Activated CD8-positive, alpha-beta T cell treated with anti-CD3 and anti-CD28 coated beads, Interleukin-2, amount 10 ng/mL, durations not matched to agents 7 days and 5 days (primary cell): Measurements from ENCODE around the gene PNPLA3. TPM values are rescaled to one million over a fixed set of nuclear protein-coding genes. Genes with fewer than 3 reads are reported as not detected.
"Not testable (repeated sequence)": the region's sequence is repeated elsewhere in the genome, so short reads cannot be mapped to it uniquely, and the experiment has no call there.

Experiments
- ATAC-seq: fragments of 150-1000 bp; cut with Tn5 transposase; one replicate; pipeline ENCODE4 v1.10.0; 2021; ENCODE audit warnings: moderate library complexity
- CTCF ChIA-PET: fragments of 350-600 bp; sonication (Branson Sonifier 250); formaldehyde crosslinking; loops from one replicate; lab custom pipeline; 2021; ENCODE audit warnings: antibody characterized with exemption; lab: Charles Lee
- POLR2A ChIA-PET: fragments of 350-600 bp; sonication (Branson Sonifier 250); formaldehyde crosslinking; loops from one replicate; lab custom pipeline; 2021; ENCODE audit warnings: antibody characterized with exemption; lab: Charles Lee
- DNase-seq: peaks from one replicate; pipeline ENCODE4 v3.0.0-alpha.2; 2020
- H3K27ac Mint-ChIP-seq: one replicate; pipeline ENCODE4 v1.8.0; 2021; ENCODE audit warnings: mild to moderate bottlenecking, mixed read lengths
- H3K27me3 Mint-ChIP-seq: one replicate; pipeline ENCODE4 v1.8.0; 2021; ENCODE audit warnings: low read depth, mixed read lengths
- H3K36me3 Mint-ChIP-seq: one replicate; pipeline ENCODE4 v1.8.0; 2021; ENCODE audit warnings: low read depth, mixed read lengths
- H3K4me1 Mint-ChIP-seq: one replicate; pipeline ENCODE4 v1.8.0; 2021; ENCODE audit warnings: low read depth, mixed read lengths
- H3K4me3 Mint-ChIP-seq: one replicate; pipeline ENCODE4 v1.8.0; 2021; ENCODE audit warnings: mild to moderate bottlenecking, mixed read lengths
- H3K9me3 Mint-ChIP-seq: one replicate; pipeline ENCODE4 v1.8.0; 2022; ENCODE audit warnings: mixed read lengths; ENCODE audit not compliant: insufficient read depth
- total RNA-seq, 2 experiments: library from RNA; stranded (reverse); gene quantifications; one replicate each; pipeline ENCODE4 v1.2.3, GENCODE V29; 2021

PNPLA3 gene
- total RNA-seq, 2 experiments from 2014 or later = 0.13 TPM; not detected in 1

DNA sequence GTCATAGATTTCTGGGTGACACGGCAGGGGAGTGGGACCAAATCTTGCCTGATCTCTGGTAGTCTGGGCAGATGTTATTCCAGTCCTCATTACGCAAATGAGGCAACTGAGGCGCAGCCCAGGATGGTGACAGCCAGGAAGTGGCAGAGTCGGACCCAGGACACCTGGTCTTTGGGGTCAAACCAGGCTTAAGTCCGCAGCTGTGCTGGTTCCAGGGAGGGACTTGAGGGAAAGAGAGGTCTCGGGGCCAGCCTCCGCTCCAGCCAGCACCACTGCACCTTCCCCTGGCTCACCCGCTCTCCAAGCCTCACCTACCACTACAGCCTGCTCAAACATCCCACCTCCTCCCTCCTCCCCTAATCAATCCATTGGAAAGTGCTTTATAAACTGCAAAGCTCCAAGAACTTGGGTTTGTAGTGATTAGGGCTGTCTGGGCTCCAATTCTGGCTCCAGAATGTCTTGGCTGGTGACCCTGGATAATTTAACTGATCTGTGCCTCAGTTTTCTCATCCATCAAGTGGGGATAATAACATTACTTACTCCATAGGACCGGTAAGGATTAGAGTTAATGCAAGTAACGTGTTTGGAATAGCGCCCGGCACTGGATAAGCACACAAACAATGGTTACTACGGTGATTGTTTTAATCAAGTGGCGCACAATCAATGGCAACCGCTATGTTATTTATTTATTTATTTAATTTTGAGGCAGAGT is 31.3 kb upstream of the PNPLA3 start:
- Mint-ChIP-seq H3K36me3 (no peaks in the 10 kb centered on the region), H3K27me3 (peaks cover 23% of the 10 kb centered on the region), H3K27ac (no peak overlapping the region), H3K9me3 (no peaks in the 10 kb centered on the region), H3K4me3 (no peak overlapping the region), H3K4me1 (peaks cover 2% of the 10 kb centered on the region)
- ChIA-PET POLR2A (no interaction called here), CTCF (interaction anchor here (0.8 to 1.7 kb wide), 2 partner anchors 9 kb away, joined by 3 to 5 read pairs; no protein-coding TSS in a partner anchor)
- ATAC-seq = no peak
- DNase-seq = no peak

GRCh38 chr22:43893266-43893665 is 30.3 kb upstream of the PNPLA3 start:
- ATAC-seq = no peak
- CTCF ChIA-PET = interaction anchor here (0.8 kb wide), 1 partner anchor 10 kb away, joined by 3 read pairs; no protein-coding TSS in a partner anchor
- Mint-ChIP-seq H3K9me3 (no peaks in the 10 kb centered on the region), H3K4me3 (no peak overlapping the region), H3K36me3 (no peaks in the 10 kb centered on the region), H3K27me3 (peaks cover 23% of the 10 kb centered on the region), H3K4me1 (peaks cover 2% of the 10 kb centered on the region), H3K27ac (no peak overlapping the region)
- POLR2A ChIA-PET = no interaction called here
- no peak for DNase-seq

DNA sequence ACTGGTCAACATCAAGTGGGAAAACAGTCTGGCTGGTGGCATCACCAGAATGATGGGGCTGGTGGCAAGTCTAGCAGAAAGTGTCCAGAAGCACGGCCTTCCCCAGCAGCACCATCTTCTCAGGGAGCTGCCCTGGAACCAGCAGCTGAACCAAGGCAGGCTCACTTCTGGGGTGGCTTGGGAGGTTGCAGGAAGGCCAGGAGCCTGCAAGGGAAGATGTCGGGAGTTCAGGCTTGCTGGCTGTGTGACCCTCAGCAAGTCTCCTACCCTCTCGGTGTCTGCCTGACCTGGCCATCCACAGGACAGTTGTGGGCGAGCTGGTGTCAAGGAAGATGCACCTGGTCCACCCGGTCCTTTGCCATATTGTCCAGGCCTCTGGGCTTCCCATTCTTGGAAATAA is 29.5 kb upstream of the PNPLA3 start:
- CTCF ChIA-PET = interaction anchor here (1.7 kb wide), 1 partner anchor 9 kb away, joined by 4 read pairs; no protein-coding TSS in a partner anchor

DNA sequence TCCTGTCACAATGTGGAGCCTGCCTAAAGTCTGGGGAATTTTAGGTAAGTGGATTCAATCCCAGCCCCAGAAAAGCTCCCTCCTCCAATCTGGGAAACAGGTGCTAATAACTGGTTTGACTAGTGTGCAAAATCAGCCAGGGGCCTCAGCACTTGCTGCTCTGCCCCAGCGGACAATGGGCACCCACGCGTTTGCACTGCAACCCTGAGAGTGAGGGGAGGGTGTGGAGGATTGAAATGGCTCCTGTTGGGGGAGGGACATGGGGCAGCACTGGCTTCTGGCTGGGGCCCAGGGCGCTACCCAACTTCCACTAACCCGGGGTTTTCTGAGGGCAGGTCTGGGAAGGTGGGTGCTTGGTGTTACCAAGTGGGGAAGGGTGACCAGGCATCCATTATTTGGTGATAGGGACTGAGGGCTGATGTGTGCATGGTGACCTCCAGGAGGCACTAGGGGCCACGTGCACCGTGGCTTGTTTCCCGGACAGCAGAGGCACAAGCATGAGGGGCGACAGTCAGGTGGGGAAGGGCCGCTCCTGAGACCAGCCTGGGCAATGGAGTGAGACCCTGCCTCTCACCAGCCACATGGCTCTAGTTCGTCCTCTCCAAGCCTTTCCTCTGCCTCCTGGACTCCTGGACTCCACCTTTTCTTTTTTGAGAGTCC is 27.5 kb upstream of the PNPLA3 start:
- H3K9me3 Mint-ChIP-seq = no peaks in the 10 kb centered on the region
- H3K4me1 Mint-ChIP-seq = peaks cover 2% of the 10 kb centered on the region
- DNase-seq (no peak), ATAC-seq (no peak)
- POLR2A ChIA-PET = no interaction called here
- CTCF ChIA-PET = no interaction called here
- H3K36me3 Mint-ChIP-seq = no peaks in the 10 kb centered on the region
- H3K27me3 Mint-ChIP-seq = peaks cover 12% of the 10 kb centered on the region
- no peak overlapping the region for H3K27ac Mint-ChIP-seq
- no peak overlapping the region for H3K4me3 Mint-ChIP-seq

More for the DNA sequence above, 29.5 kb upstream of the PNPLA3 start:
- H3K27me3 Mint-ChIP-seq = peaks cover 19% of the 10 kb centered on the region
- DNase-seq (no peak), ATAC-seq (no peak)
- POLR2A ChIA-PET = no interaction called here
- H3K4me1 Mint-ChIP-seq = peaks cover 2% of the 10 kb centered on the region
- no peak overlapping the region for H3K27ac Mint-ChIP-seq
- H3K4me3 Mint-ChIP-seq = no peak overlapping the region
- H3K9me3 Mint-ChIP-seq = no peaks in the 10 kb centered on the region
- H3K36me3 Mint-ChIP-seq = no peaks in the 10 kb centered on the region

DNA sequence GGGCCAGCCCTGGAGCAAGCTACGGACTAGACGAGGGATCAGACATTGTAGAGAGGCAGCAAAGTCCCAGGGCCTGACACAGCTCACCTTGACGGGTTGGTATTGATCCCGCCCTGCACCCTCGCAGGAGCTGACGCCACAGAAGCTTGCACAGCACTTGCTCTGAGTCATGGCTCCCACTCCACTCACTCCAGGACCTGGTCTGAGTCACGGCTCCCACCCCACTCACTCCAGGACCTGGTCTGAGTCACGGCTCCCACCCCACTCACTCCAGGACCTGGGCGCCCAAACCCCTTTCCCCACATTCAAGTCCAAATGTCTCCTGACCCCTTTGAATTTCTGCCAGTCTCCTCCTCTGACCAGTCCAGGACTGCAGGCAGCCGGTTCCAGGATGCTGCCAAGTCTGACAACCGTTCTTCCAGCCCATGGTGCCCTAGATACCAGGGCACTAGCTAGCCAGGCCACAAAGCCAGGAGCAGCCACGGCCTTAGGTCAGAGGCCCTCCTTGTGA is 25.8 kb upstream of the PNPLA3 start:
- DNase-seq (no peak), ATAC-seq (no peak)
- H3K27ac Mint-ChIP-seq = no peak overlapping the region
- CTCF ChIA-PET = interaction anchor here (0.7 to 2.6 kb wide), 4 partner anchors 13 to 48 kb away, joined by 3 to 10 read pairs (median 6); no protein-coding TSS in a partner anchor
- no peaks in the 10 kb centered on the region for H3K36me3 Mint-ChIP-seq
- H3K4me3 Mint-ChIP-seq = no peak overlapping the region
- POLR2A ChIA-PET = no interaction called here
- peaks cover 3% of the 10 kb centered on the region for H3K27me3 Mint-ChIP-seq
- no peaks in the 10 kb centered on the region for H3K9me3 Mint-ChIP-seq
- no peaks in the 10 kb centered on the region for H3K4me1 Mint-ChIP-seq

GRCh38 chr22:43900206-43900605 is 23.4 kb upstream of the PNPLA3 start:
- no peaks in the 10 kb centered on the region for H3K36me3 Mint-ChIP-seq
- H3K4me1 Mint-ChIP-seq = no peaks in the 10 kb centered on the region
- ChIA-PET CTCF (interaction anchor here (1.8 to 2.6 kb wide), 3 partner anchors 14 to 17 kb away, joined by 6 to 9 read pairs (median 8); no protein-coding TSS in a partner anchor), POLR2A (no interaction called here)
- H3K4me3 Mint-ChIP-seq = no peak overlapping the region
- H3K27me3 Mint-ChIP-seq = peaks cover 3% of the 10 kb centered on the region
- ATAC-seq (no peak), DNase-seq (no peak)
- no peak overlapping the region for H3K27ac Mint-ChIP-seq
- no peaks in the 10 kb centered on the region for H3K9me3 Mint-ChIP-seq

DNA sequence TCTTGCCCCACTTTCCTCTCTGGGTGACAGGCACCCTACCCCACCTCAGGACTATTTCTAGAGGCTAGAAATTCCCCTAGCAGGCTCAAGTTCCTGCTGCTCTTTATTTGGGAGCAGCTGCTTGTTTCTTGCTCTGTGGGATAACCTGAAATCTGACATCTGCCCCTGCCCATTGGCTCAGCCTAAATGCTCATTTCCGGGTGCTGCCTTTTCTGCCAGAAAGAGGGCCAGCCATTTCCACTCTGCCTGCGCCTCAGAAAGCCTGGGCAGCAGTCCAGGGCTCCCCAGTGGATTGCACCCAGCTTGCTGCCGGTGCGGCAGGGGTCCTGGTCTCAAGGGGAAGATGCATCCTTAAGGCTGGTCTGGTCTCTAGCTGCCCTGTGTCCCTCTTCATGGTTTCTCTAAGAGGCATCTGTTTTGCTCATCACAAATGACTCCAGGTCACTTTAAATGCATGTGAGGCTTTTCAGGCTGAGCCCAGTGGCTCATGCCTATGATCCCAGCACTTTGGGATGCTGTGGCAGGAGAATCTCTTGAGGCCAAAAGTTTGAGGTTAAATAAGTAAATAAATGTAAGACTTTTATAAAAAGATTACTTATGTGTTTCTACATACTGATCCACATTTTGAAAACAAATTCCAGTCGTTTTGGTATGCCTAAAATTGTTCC is 21.5 kb upstream of the PNPLA3 start:
- H3K9me3 Mint-ChIP-seq = no peaks in the 10 kb centered on the region
- H3K4me3 Mint-ChIP-seq = no peak overlapping the region
- ChIA-PET CTCF (interaction anchor here (1.5 kb wide), 1 partner anchor 19 kb away, joined by 5 read pairs; no protein-coding TSS in a partner anchor), POLR2A (interaction anchor here (0.9 kb wide), 1 partner anchor 11 kb away, joined by 4 read pairs; the partner anchor contains the start of gene PNPLA5)
- H3K27ac Mint-ChIP-seq = no peak overlapping the region
- DNase-seq (no peak), ATAC-seq (no peak)
- no peaks in the 10 kb centered on the region for H3K36me3 Mint-ChIP-seq
- H3K27me3 Mint-ChIP-seq = peaks cover 3% of the 10 kb centered on the region
- H3K4me1 Mint-ChIP-seq = no peaks in the 10 kb centered on the region

DNA sequence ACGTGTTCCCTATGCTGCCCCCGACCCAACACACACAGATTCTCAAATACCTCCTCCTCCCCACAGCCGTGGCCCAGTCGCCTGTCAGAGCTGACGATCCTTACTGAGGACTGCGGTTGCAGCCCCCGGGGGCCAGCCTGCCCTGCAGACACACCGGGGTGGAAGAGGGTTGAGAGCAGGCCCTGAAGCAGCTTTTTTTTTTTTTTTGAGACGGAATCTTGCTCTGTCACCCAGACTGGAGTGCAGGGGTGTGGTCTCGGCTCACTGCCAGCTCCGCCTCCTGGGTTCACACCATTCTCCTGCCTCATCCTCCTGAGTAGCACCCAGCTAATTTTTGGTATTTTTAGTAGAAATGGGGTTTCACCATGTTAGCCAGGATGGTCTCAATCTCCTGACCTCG is 20.6 kb upstream of the PNPLA3 start:
- not testable (repeated sequence) for H3K27ac Mint-ChIP-seq, H3K4me1 Mint-ChIP-seq, H3K36me3 Mint-ChIP-seq, H3K27me3 Mint-ChIP-seq, DNase-seq, ATAC-seq, H3K4me3 Mint-ChIP-seq, H3K9me3 Mint-ChIP-seq
- ChIA-PET CTCF (interaction anchor here (1.5 to 1.9 kb wide), 2 partner anchors 20 to 43 kb away, joined by 5 read pairs; no protein-coding TSS in a partner anchor), POLR2A (interaction anchor here (0.9 kb wide), 1 partner anchor 12 kb away, joined by 4 read pairs; the partner anchor contains the start of gene PNPLA5)

DNA sequence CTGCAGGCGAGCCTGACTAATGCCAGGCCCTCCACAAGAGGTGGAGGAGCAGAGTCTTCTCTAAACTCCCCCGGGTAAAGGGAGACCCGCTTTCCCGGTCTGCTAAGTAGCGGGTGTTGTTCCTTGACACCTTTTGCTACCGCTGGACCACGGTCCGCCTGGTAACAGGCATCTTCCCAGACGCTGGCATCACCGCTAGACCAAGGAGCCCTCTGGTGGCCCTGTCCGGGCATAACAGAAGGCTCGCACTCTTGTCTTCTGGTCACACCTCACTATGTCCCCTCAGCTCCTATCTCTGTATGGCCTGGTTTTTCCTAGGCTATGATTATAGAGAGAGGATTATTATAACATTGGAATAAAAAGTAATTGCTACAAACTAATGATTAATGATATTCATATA is 19.2 kb upstream of the PNPLA3 start:
- H3K36me3 Mint-ChIP-seq, H3K9me3 Mint-ChIP-seq, H3K4me3 Mint-ChIP-seq, H3K27me3 Mint-ChIP-seq, H3K4me1 Mint-ChIP-seq, ATAC-seq, H3K27ac Mint-ChIP-seq, POLR2A ChIA-PET: not testable (repeated sequence)
- CTCF ChIA-PET = interaction anchor here (1.9 kb wide), 1 partner anchor 42 kb away, joined by 5 read pairs; no protein-coding TSS in a partner anchor
- DNase-seq = peak; percentile 32

DNA sequence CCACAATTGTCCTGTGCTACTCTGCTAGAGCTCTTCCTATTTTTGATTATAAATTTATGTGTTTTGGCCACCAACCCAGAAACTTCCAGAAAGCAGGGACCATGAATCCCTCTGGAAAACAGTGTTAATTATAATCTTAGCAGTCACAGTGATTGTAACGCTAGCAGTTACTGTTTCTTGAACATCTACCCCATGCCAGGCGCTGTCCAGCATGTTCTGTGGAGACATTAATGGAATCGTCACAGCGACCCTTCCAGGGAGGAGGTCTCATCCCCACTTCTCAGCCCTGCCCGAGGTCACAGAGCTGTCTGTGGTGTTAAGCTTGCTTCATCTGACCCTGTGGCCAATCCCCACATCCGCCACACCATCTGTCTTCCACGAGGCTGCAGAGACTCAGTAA is 17.9 kb upstream of the PNPLA3 start:
- ChIA-PET CTCF (interaction anchor here (1.5 kb wide), 1 partner anchor 23 kb away, joined by 4 read pairs; no protein-coding TSS in a partner anchor), POLR2A (no interaction called here)
- Mint-ChIP-seq H3K27ac (no peak overlapping the region), H3K36me3 (no peaks in the 10 kb centered on the region), H3K27me3 (peaks cover 7% of the 10 kb centered on the region), H3K9me3 (no peaks in the 10 kb centered on the region), H3K4me1 (no peaks in the 10 kb centered on the region), H3K4me3 (no peak overlapping the region)
- no peak for DNase-seq
- no peak for ATAC-seq

GRCh38 chr22:43909708-43910107 is 13.9 kb upstream of the PNPLA3 start:
- ChIA-PET POLR2A (no interaction called here), CTCF (no interaction called here)
- ATAC-seq = no peak
- Mint-ChIP-seq H3K36me3 (no peaks in the 10 kb centered on the region), H3K27ac (no peak overlapping the region), H3K9me3 (no peaks in the 10 kb centered on the region), H3K27me3 (peaks cover 15% of the 10 kb centered on the region), H3K4me3 (no peak overlapping the region), H3K4me1 (no peaks in the 10 kb centered on the region)
- DNase-seq = no peak
